Panc1 (cell line): ENCODE measurements around the gene GOLGA1.

ENCODE experiments used
- SIN3A ChIP-seq: IDR thresholded peaks from 2 replicates; pipeline ENCODE4 v1.6.1; 2012; ENCODE audit warnings: low read depth, mild to moderate bottlenecking, low read length, moderate library complexity, borderline replicate concordance; ENCODE audit not compliant: insufficient read depth
- TF ChIP-seq, protein P1 (sequence below): fragments of 450-650 bp; IDR thresholded peaks from 2 replicates; pipeline ENCODE4 v1.5.1; 2017; ENCODE audit warnings: mild to moderate bottlenecking
- TF ChIP-seq, protein P2 (sequence below), 2 experiments: IDR thresholded peaks; 2 replicates each; pipeline ENCODE4 v1.6.1; 2011 to 2012; ENCODE audit warnings: low read depth in 2 of 2, control low read depth in 1 of 2, low read length in 1 of 2, mild to moderate bottlenecking in 1 of 2, moderate library complexity in 1 of 2; ENCODE audit not compliant: insufficient read depth in 1 of 2

DNA sequence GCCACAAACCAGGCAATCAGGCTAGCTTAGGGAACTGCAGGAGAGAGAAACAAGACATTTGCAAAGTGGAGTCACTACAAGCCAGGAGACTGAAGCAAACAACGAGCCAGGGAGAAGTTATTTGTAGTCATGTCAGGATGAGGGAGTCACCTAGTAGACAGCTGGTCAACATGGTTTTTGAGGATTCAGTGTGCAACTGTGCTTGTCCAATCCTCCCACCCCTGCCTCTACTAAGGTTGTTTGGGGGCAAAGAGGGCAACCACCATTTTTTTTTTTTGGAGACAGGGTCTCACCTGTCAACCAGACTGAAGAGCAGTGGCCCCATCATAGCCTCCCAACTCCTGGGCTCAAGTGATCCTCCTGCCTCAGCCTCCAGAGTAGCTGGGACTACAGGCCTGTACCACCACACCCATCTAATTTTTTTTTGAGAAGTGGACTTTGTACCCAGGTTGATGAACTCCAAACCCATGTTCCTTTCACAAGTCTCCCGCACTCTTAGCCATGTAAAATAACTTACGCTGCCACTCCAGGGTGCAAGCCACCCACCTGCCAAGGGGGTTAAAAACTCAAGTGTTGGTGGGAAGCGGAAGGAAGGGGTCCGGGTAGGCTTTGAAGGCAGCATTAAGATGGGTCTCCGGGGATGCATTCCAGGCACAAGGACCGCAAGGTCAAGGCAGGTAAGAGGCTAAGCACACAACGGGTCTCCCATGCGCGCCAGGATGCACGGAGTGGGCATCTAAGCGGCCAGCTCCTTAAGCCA, 80.1 kb downstream of the GOLGA1 start:
- TF ChIP-seq, protein P1, sequence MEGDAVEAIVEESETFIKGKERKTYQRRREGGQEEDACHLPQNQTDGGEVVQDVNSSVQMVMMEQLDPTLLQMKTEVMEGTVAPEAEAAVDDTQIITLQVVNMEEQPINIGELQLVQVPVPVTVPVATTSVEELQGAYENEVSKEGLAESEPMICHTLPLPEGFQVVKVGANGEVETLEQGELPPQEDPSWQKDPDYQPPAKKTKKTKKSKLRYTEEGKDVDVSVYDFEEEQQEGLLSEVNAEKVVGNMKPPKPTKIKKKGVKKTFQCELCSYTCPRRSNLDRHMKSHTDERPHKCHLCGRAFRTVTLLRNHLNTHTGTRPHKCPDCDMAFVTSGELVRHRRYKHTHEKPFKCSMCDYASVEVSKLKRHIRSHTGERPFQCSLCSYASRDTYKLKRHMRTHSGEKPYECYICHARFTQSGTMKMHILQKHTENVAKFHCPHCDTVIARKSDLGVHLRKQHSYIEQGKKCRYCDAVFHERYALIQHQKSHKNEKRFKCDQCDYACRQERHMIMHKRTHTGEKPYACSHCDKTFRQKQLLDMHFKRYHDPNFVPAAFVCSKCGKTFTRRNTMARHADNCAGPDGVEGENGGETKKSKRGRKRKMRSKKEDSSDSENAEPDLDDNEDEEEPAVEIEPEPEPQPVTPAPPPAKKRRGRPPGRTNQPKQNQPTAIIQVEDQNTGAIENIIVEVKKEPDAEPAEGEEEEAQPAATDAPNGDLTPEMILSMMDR: no peak
- TF ChIP-seq SIN3A: no peak
- TF ChIP-seq, protein P2, sequence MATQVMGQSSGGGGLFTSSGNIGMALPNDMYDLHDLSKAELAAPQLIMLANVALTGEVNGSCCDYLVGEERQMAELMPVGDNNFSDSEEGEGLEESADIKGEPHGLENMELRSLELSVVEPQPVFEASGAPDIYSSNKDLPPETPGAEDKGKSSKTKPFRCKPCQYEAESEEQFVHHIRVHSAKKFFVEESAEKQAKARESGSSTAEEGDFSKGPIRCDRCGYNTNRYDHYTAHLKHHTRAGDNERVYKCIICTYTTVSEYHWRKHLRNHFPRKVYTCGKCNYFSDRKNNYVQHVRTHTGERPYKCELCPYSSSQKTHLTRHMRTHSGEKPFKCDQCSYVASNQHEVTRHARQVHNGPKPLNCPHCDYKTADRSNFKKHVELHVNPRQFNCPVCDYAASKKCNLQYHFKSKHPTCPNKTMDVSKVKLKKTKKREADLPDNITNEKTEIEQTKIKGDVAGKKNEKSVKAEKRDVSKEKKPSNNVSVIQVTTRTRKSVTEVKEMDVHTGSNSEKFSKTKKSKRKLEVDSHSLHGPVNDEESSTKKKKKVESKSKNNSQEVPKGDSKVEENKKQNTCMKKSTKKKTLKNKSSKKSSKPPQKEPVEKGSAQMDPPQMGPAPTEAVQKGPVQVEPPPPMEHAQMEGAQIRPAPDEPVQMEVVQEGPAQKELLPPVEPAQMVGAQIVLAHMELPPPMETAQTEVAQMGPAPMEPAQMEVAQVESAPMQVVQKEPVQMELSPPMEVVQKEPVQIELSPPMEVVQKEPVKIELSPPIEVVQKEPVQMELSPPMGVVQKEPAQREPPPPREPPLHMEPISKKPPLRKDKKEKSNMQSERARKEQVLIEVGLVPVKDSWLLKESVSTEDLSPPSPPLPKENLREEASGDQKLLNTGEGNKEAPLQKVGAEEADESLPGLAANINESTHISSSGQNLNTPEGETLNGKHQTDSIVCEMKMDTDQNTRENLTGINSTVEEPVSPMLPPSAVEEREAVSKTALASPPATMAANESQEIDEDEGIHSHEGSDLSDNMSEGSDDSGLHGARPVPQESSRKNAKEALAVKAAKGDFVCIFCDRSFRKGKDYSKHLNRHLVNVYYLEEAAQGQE (IDR thresholded peaks at IDR 0.05; ENCODE audit: insufficient read depth in 1 of 2, low read depth in 2 of 2, low read length in 1 of 2): no peak
